HG03432 (cell line): ENCODE measurements around the gene CCS.
A peak's percentile ranks its signal among the peaks of the same experiment; 100 is the strongest.
"Not testable (repeated sequence)": the region's sequence is repeated elsewhere in the genome, so short reads cannot be mapped to it uniquely, and the experiment has no call there.

Source experiments
- ATAC-seq: cut with Tn5 transposase; IDR thresholded peaks from one replicate; pipeline ENCODE4 v1.9.1; 2021; ENCODE audit warnings: mild to moderate bottlenecking, moderate library complexity; ENCODE audit not compliant: unreplicated experiment

The CCS gene

GRCh38 chr11:66625041-66625751, 32.2 kb downstream of the CCS start:
- ATAC-seq: no peak

GRCh38 chr11:66625752-66626149, 32.8 kb downstream of the CCS start:
- no peak for ATAC-seq

GRCh38 chr11:66626382-66626781, 33.4 kb downstream of the CCS start:
- ATAC-seq: no peak

GRCh38 chr11:66626926-66627325, 33.9 kb downstream of the CCS start:
- ATAC-seq: no peak

GRCh38 chr11:66628061-66628603, 35.1 kb downstream of the CCS start:
- no peak for ATAC-seq

- no peak for ATAC-seq
Measured at GRCh38 chr11:66629356-66629755, 36.4 kb downstream of the CCS start.

GRCh38 chr11:66631883-66632282, 38.9 kb downstream of the CCS start:
- ATAC-seq: no peak

- no peak for ATAC-seq
Measured at GRCh38 chr11:66632952-66633351, 40.0 kb downstream of the CCS start.

- ATAC-seq: no peak
Measured at GRCh38 chr11:66636411-66636810, 43.4 kb downstream of the CCS start.

- ATAC-seq: no peak
Measured at GRCh38 chr11:66637557-66638176, 44.7 kb downstream of the CCS start.

GRCh38 chr11:66638177-66639065, 45.4 kb downstream of the CCS start, which contains the start of gene RBM4:
Gene RBM4, plus strand, starts transcription at chr11:66638703. Its CDS starts 1,009 bp downstream, at chr11:66639712.
- peak; percentile 93 for ATAC-seq

- no peak for ATAC-seq
Measured at GRCh38 chr11:66639066-66639813, 46.3 kb downstream of the CCS start.

- not testable (repeated sequence) for ATAC-seq
Measured at GRCh38 chr11:66639814-66640340, 46.9 kb downstream of the CCS start.

GRCh38 chr11:66641834-66642233, 48.8 kb downstream of the CCS start:
- no peak for ATAC-seq

- ATAC-seq: no peak
Measured at GRCh38 chr11:66643745-66644437, 50.9 kb downstream of the CCS start.

GRCh38 chr11:66646828-66647227, 53.8 kb downstream of the CCS start:
- no peak for ATAC-seq

- ATAC-seq: no peak
Measured at GRCh38 chr11:66649903-66650302, 56.9 kb downstream of the CCS start.

GRCh38 chr11:66651016-66651415, 58.0 kb downstream of the CCS start:
- ATAC-seq: no peak

- no peak for ATAC-seq
Measured at GRCh38 chr11:66652651-66653050, 59.7 kb downstream of the CCS start.

GRCh38 chr11:66653123-66653522, 60.1 kb downstream of the CCS start:
- ATAC-seq: no peak
